GM12878 (cell line): Measurements from ENCODE around the gene MAP1S.

Source experiments
- HDGF ChIP-seq: fragments of 450-650 bp; IDR thresholded peaks from 2 replicates; pipeline ENCODE4 v1.6.1; 2016; ENCODE audit warnings: antibody characterized with exemption
- NFIC ChIP-seq: IDR thresholded peaks from 2 replicates; pipeline ENCODE4 v1.6.1; 2012; ENCODE audit warnings: low read depth, mild to moderate bottlenecking, inconsistent platforms, low read length, moderate library complexity
- SMC3 ChIP-seq: IDR thresholded peaks from 2 replicates; pipeline ENCODE4 v1.6.1; 2011; ENCODE audit warnings: low read length, improper control_type of control experiment, borderline replicate concordance
- SP1 ChIP-seq: IDR thresholded peaks from one replicate; pipeline ENCODE4 v1.6.1; 2011; ENCODE audit warnings: low read depth, low read length
- TF ChIP-seq, protein P1 (sequence below): IDR thresholded peaks from 2 replicates; pipeline ENCODE4 v1.6.1; 2012; ENCODE audit warnings: mild to moderate bottlenecking, low read depth, low read length
- TF ChIP-seq, protein P2 (sequence below), 3 experiments: IDR thresholded peaks in 2 of 3; conservative IDR thresholded peaks in 1 of 3; 2 replicates each; pipeline ENCODE4 v1.5.1; 2011; ENCODE audit warnings: low read depth in 3 of 3, low read length in 3 of 3, mild to moderate bottlenecking in 3 of 3, control low read depth in 2 of 3, moderate library complexity in 2 of 3, inconsistent platforms in 1 of 3, mixed read lengths in 1 of 3; ENCODE audit not compliant: control insufficient read depth in 2 of 3, insufficient read depth in 1 of 3; ENCODE audit errors: extremely low read depth in 1 of 3

DNA sequence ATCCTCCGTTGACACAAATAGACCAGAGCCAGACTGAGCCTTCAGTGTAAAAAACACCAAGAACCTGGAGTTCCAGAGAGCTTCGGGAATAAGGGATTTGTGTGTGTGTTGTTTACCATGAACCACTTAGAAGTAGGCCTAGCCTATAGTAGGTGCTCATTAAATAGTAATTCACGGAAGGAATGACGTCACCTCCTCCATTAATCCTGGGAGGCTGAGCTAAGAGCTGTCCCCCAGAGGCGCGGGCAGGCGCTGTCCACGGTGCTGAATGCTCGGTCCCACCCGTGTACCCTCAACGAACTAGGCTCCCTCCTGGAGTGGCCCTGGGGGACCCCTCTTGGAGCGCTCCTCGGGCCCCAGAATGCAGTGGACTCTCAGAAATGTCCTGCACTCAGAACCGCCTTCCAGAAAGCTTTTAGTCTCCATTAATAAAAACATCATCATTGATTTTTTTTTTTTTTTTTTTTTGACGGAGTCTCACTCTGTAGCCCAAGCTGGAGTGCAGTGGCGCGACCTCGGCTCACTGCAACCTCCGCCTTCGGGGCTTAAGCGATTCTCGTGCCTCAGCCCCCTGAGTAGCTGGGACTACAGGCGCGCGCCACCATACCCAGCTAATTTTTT, 37.7 kb upstream of the MAP1S start:
- TF ChIP-seq, protein P1, sequence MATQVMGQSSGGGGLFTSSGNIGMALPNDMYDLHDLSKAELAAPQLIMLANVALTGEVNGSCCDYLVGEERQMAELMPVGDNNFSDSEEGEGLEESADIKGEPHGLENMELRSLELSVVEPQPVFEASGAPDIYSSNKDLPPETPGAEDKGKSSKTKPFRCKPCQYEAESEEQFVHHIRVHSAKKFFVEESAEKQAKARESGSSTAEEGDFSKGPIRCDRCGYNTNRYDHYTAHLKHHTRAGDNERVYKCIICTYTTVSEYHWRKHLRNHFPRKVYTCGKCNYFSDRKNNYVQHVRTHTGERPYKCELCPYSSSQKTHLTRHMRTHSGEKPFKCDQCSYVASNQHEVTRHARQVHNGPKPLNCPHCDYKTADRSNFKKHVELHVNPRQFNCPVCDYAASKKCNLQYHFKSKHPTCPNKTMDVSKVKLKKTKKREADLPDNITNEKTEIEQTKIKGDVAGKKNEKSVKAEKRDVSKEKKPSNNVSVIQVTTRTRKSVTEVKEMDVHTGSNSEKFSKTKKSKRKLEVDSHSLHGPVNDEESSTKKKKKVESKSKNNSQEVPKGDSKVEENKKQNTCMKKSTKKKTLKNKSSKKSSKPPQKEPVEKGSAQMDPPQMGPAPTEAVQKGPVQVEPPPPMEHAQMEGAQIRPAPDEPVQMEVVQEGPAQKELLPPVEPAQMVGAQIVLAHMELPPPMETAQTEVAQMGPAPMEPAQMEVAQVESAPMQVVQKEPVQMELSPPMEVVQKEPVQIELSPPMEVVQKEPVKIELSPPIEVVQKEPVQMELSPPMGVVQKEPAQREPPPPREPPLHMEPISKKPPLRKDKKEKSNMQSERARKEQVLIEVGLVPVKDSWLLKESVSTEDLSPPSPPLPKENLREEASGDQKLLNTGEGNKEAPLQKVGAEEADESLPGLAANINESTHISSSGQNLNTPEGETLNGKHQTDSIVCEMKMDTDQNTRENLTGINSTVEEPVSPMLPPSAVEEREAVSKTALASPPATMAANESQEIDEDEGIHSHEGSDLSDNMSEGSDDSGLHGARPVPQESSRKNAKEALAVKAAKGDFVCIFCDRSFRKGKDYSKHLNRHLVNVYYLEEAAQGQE, result peak; percentile 98
- no peak for TF ChIP-seq SP1
- TF ChIP-seq, protein P2, sequence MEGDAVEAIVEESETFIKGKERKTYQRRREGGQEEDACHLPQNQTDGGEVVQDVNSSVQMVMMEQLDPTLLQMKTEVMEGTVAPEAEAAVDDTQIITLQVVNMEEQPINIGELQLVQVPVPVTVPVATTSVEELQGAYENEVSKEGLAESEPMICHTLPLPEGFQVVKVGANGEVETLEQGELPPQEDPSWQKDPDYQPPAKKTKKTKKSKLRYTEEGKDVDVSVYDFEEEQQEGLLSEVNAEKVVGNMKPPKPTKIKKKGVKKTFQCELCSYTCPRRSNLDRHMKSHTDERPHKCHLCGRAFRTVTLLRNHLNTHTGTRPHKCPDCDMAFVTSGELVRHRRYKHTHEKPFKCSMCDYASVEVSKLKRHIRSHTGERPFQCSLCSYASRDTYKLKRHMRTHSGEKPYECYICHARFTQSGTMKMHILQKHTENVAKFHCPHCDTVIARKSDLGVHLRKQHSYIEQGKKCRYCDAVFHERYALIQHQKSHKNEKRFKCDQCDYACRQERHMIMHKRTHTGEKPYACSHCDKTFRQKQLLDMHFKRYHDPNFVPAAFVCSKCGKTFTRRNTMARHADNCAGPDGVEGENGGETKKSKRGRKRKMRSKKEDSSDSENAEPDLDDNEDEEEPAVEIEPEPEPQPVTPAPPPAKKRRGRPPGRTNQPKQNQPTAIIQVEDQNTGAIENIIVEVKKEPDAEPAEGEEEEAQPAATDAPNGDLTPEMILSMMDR (IDR thresholded peaks at IDR 0.05 in 2 of 3, conservative IDR thresholded peaks at IDR 0.05 in 1 of 3; ENCODE audit: control insufficient read depth in 2 of 3, extremely low read depth in 1 of 3, insufficient read depth in 1 of 3, low read depth in 3 of 3, low read length in 3 of 3), result no peak
- TF ChIP-seq SMC3, result no peak
- no peak for TF ChIP-seq HDGF
- no peak for TF ChIP-seq NFIC
